HEK293 (cell line): ENCODE measurements around the gene DPH6.

Experiments
- CTCF ChIP-seq: fragments of 450-650 bp; formaldehyde crosslinking; IDR thresholded peaks from 2 replicates; pipeline ENCODE4 v1.5.1; 2016; ENCODE audit warnings: missing biosample characterization, missing genetic modification characterization
- EGR2 ChIP-seq: fragments of 450-650 bp; formaldehyde crosslinking; IDR thresholded peaks from 2 replicates; pipeline ENCODE4 v1.5.1; 2016; ENCODE audit warnings: low read depth, missing biosample characterization, missing genetic modification characterization
- KLF16 ChIP-seq: fragments of 450-650 bp; formaldehyde crosslinking; IDR thresholded peaks from 2 replicates; pipeline ENCODE4 v1.5.1; 2017; ENCODE audit warnings: missing biosample characterization, missing genetic modification characterization
- KLF9 ChIP-seq: fragments of 450-650 bp; formaldehyde crosslinking; IDR thresholded peaks from 2 replicates; pipeline ENCODE4 v1.5.1; 2016; ENCODE audit warnings: missing biosample characterization, missing genetic modification characterization, low read depth
- PBX3 ChIP-seq: sonication (generic); formaldehyde crosslinking; IDR thresholded peaks from 2 replicates; pipeline ENCODE4 v1.8.1; 2022; ENCODE audit warnings: mild to moderate bottlenecking, moderate library complexity, missing genetic modification reagents
- SP7 ChIP-seq: fragments of 450-650 bp; formaldehyde crosslinking; IDR thresholded peaks from 2 replicates; pipeline ENCODE4 v1.5.1; 2016; ENCODE audit warnings: missing biosample characterization, missing genetic modification characterization
- ZBTB11 ChIP-seq: fragments of 450-650 bp; formaldehyde crosslinking; conservative IDR thresholded peaks from 2 replicates; pipeline ENCODE4 v1.5.1; 2016; ENCODE audit warnings: low read depth, missing biosample characterization, missing genetic modification characterization
- ZBTB17 ChIP-seq: fragments of 450-650 bp; formaldehyde crosslinking; IDR thresholded peaks from 2 replicates; pipeline ENCODE4 v1.5.1; 2016; ENCODE audit warnings: missing biosample characterization, missing genetic modification characterization
- ZBTB26 ChIP-seq: fragments of 450-650 bp; formaldehyde crosslinking; optimal IDR thresholded peaks from 2 replicates; pipeline ENCODE3; 2016; ENCODE audit warnings: missing biosample characterization, mild to moderate bottlenecking, missing genetic modification characterization
- ZBTB48 ChIP-seq: fragments of 450-650 bp; formaldehyde crosslinking; IDR thresholded peaks from 2 replicates; pipeline ENCODE4 v1.5.1; 2016; ENCODE audit warnings: missing biosample characterization, missing genetic modification characterization
- ZBTB7A ChIP-seq: fragments of 450-650 bp; formaldehyde crosslinking; IDR thresholded peaks from 2 replicates; pipeline ENCODE4 v1.5.1; 2016; ENCODE audit warnings: low read depth, missing biosample characterization, missing genetic modification characterization
- ZFP3 ChIP-seq: fragments of 450-650 bp; formaldehyde crosslinking; IDR thresholded peaks from 2 replicates; pipeline ENCODE4 v1.5.1; 2016; ENCODE audit warnings: low read depth, missing biosample characterization, missing genetic modification characterization
- ZNF184 ChIP-seq: fragments of 450-650 bp; IDR thresholded peaks from 2 replicates; pipeline ENCODE4 v1.5.1; 2018; ENCODE audit warnings: missing biosample characterization, mild to moderate bottlenecking, missing genetic modification characterization
- ZNF248 ChIP-seq: fragments of 450-650 bp; formaldehyde crosslinking; IDR thresholded peaks from 2 replicates; pipeline ENCODE4 v1.5.1; 2017; ENCODE audit warnings: missing biosample characterization, missing genetic modification characterization
- ZNF394 ChIP-seq: fragments of 450-650 bp; formaldehyde crosslinking; IDR thresholded peaks from 2 replicates; pipeline ENCODE4 v1.5.1; 2016; ENCODE audit warnings: missing biosample characterization, missing genetic modification characterization, mild to moderate bottlenecking, moderate library complexity, borderline replicate concordance
- ZNF404 ChIP-seq: fragments of 450-650 bp; formaldehyde crosslinking; IDR thresholded peaks from 2 replicates; pipeline ENCODE4 v1.5.1; 2017; ENCODE audit warnings: missing biosample characterization, missing genetic modification characterization
- ZNF561 ChIP-seq: fragments of 450-650 bp; IDR thresholded peaks from 2 replicates; pipeline ENCODE4 v1.5.1; 2018; ENCODE audit warnings: missing biosample characterization, missing genetic modification characterization, borderline replicate concordance
- ZNF658 ChIP-seq: fragments of 450-650 bp; formaldehyde crosslinking; IDR thresholded peaks from 2 replicates; pipeline ENCODE4; 2016; ENCODE audit warnings: missing biosample characterization, missing genetic modification characterization
- ZNF660 ChIP-seq: fragments of 450-650 bp; IDR thresholded peaks from 2 replicates; pipeline ENCODE4 v1.5.1; 2018; ENCODE audit warnings: missing biosample characterization, mild to moderate bottlenecking, missing genetic modification characterization
- ZNF664 ChIP-seq: fragments of 450-650 bp; formaldehyde crosslinking; IDR thresholded peaks from 2 replicates; pipeline ENCODE4 v1.5.1; 2016; ENCODE audit warnings: missing biosample characterization, missing genetic modification characterization
- ZNF76 ChIP-seq: fragments of 450-650 bp; formaldehyde crosslinking; IDR thresholded peaks from 2 replicates; pipeline ENCODE4; 2016; ENCODE audit warnings: low read depth, missing biosample characterization, missing genetic modification characterization, borderline replicate concordance
- ZSCAN16 ChIP-seq: fragments of 450-650 bp; formaldehyde crosslinking; IDR thresholded peaks from 2 replicates; pipeline ENCODE4 v1.5.1; 2016; ENCODE audit warnings: missing biosample characterization, missing genetic modification characterization
- TF ChIP-seq, protein P1 (sequence below): fragments of 450-650 bp; formaldehyde crosslinking; IDR thresholded peaks from 2 replicates; pipeline ENCODE4 v1.5.1; 2016; ENCODE audit warnings: missing biosample characterization, missing genetic modification characterization
- TF ChIP-seq, protein P2 (sequence below): fragments of 450-650 bp; formaldehyde crosslinking; IDR thresholded peaks from 2 replicates; pipeline ENCODE4 v1.5.1; 2016; ENCODE audit warnings: missing biosample characterization, missing genetic modification characterization

DPH6 gene

GRCh38 chr15:35545824-35546510 lies at the start of gene DPH6 (continued):
- TF ChIP-seq KLF16 (no peak), ZNF658 (no peak), PBX3 (CRISPR knock-in tag) (peak; percentile 64; the same call in 1 of the 2 replicates), CTCF (tag by site-specific recombination) (0 out of 2 replicates have a peak, but pooled peaks have one; percentile 14), ZNF561 (tag by site-specific recombination) (peak; percentile 80), ZBTB26 (tag by site-specific recombination) (peak; percentile 83), ZNF664 (tag by site-specific recombination) (no peak), ZNF76 (tag by site-specific recombination) (peak; percentile 42; the same call in 1 of the 2 replicates), ZNF404 (no peak), ZNF660 (tag by site-specific recombination) (peak; percentile 45), ZBTB7A (no peak), SP7 (peak; percentile 8; the same call in 1 of the 2 replicates), ZBTB48 (tag by site-specific recombination) (peak; percentile 40; the same call in 1 of the 2 replicates), EGR2 (peak; percentile 46; the same call in 1 of the 2 replicates), KLF9 (tag by site-specific recombination) (no peak; the same call in 1 of the 2 replicates), ZBTB17 (tag by site-specific recombination) (no peak), ZNF394 (tag by site-specific recombination) (no peak), ZFP3 (tag by site-specific recombination) (no peak), ZNF184 (tag by site-specific recombination) (0 out of 2 replicates have a peak, but pooled peaks have one; percentile 30), ZNF248 (tag by site-specific recombination) (no peak), ZSCAN16 (no peak), ZBTB11 (tag by site-specific recombination) (peak; percentile 56)
- TF ChIP-seq, protein P1, sequence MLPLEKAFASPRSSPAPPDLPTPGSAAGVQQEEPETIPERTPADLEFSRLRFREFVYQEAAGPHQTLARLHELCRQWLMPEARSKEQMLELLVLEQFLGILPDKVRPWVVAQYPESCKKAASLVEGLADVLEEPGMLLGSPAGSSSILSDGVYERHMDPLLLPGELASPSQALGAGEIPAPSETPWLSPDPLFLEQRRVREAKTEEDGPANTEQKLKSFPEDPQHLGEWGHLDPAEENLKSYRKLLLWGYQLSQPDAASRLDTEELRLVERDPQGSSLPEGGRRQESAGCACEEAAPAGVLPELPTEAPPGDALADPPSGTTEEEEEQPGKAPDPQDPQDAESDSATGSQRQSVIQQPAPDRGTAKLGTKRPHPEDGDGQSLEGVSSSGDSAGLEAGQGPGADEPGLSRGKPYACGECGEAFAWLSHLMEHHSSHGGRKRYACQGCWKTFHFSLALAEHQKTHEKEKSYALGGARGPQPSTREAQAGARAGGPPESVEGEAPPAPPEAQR (tag by site-specific recombination) = peak; percentile 43; the same call in 1 of the 2 replicates
- TF ChIP-seq, protein P2, sequence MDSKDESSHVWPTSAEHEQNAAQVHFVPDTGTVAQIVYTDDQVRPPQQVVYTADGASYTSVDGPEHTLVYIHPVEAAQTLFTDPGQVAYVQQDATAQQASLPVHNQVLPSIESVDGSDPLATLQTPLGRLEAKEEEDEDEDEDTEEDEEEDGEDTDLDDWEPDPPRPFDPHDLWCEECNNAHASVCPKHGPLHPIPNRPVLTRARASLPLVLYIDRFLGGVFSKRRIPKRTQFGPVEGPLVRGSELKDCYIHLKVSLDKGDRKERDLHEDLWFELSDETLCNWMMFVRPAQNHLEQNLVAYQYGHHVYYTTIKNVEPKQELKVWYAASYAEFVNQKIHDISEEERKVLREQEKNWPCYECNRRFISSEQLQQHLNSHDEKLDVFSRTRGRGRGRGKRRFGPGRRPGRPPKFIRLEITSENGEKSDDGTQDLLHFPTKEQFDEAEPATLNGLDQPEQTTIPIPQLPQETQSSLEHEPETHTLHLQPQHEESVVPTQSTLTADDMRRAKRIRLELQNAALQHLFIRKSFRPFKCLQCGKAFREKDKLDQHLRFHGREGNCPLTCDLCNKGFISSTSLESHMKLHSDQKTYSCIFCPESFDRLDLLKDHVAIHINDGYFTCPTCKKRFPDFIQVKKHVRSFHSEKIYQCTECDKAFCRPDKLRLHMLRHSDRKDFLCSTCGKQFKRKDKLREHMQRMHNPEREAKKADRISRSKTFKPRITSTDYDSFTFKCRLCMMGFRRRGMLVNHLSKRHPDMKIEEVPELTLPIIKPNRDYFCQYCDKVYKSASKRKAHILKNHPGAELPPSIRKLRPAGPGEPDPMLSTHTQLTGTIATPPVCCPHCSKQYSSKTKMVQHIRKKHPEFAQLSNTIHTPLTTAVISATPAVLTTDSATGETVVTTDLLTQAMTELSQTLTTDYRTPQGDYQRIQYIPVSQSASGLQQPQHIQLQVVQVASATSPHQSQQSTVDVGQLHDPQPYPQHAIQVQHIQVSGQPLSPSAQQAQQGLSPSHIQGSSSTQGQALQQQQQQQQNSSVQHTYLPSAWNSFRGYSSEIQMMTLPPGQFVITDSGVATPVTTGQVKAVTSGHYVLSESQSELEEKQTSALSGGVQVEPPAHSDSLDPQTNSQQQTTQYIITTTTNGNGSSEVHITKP (tag by site-specific recombination) = peak; percentile 57
- TF ChIP-seq, all 188 proteins: peak for 25
